ENCODE measurements around the gene PANK1. TPM values are rescaled to one million over a fixed set of nuclear protein-coding genes. Genes with fewer than 3 reads are reported as not detected.

The PANK1 gene
- total and polyA plus RNA-seq, 2 of the 4 experiments (the other 2 are of a cell fraction): 3.0 to 8.8 TPM

- Histone ChIP-seq H2AFZ (replicated peaks; ENCODE audit: low read length, poor library complexity) (no peak overlapping the region), H3K9me1 (ENCODE audit: insufficient read depth, low read length) (peaks cover 5% of the 10 kb centered on the region), H3K18ac (ENCODE audit: low read depth, low read length) (peak overlapping the region; percentile 70; the same call in 1 of the 2 replicates), H3K23ac (ENCODE audit: low read depth, low read length) (no peak overlapping the region), H3K27ac (ENCODE audit: insufficient read depth, low read length) (no peak overlapping the region), H3K27me3 (ENCODE audit: control insufficient read depth, insufficient read depth, low read length) (no peaks in the 10 kb centered on the region), H3K4me2 (ENCODE audit: low read depth, low read length) (no peak overlapping the region), H4K91ac (ENCODE audit: insufficient read depth, low read depth, low read length) (no peak overlapping the region), H3K9me3 (ENCODE audit: control insufficient read depth, insufficient read depth, low read length) (no peaks in the 10 kb centered on the region), H3K14ac (replicated peaks; ENCODE audit: low read depth, low read length) (peak overlapping the region; percentile 27; the same call in 1 of the 2 replicates), H3K4ac (ENCODE audit: low read depth, low read length) (peak overlapping the region; percentile 74), H2BK5ac (ENCODE audit: low read depth, low read length, poor library complexity, severe bottlenecking) (peak overlapping the region; percentile 20), H3K79me1 (ENCODE audit: low read depth in 1 of 2, low read length in 2 of 2) (no peaks in the 10 kb centered on the region), H2AK9ac (replicated peaks; ENCODE audit: low read depth, low read length, poor library complexity) (no peak overlapping the region), H3K4me3 (ENCODE audit: insufficient read depth, low read depth, low read length) (no peak overlapping the region), H3K36me3 (ENCODE audit: control insufficient read depth, insufficient read depth, low read length) (no peaks in the 10 kb centered on the region), H2BK120ac (ENCODE audit: low read depth, low read length) (peak overlapping the region; percentile 67; the same call in 1 of the 2 replicates), H4K20me1 (ENCODE audit: insufficient read depth, low read length) (no peaks in the 10 kb centered on the region), H4K5ac (ENCODE audit: low read depth, low read length) (peak overlapping the region; percentile 16; the same call in 1 of the 2 replicates), H2BK15ac (ENCODE audit: low read depth, low read length) (peak overlapping the region; percentile 100), H3K9ac (ENCODE audit: low read depth, low read length) (no peak overlapping the region), H2AK5ac (ENCODE audit: low read depth, low read length) (peak overlapping the region; percentile 94; the same call in 1 of the 2 replicates), H3K4me1 (ENCODE audit: control insufficient read depth, insufficient read depth, low read length) (peaks cover 4% of the 10 kb centered on the region; the same call in 1 of the 2 replicates), H2BK20ac (ENCODE audit: low read depth, low read length) (peak overlapping the region; percentile 76), H3K56ac (ENCODE audit: extremely low read depth, insufficient read depth, low read length) (no peak overlapping the region), H4K8ac (ENCODE audit: low read depth in 2 of 2, low read length in 2 of 2) (no peak overlapping the region)
- ChIA-PET CTCF (interaction anchor here (1.0 kb wide), 1 partner anchor 10 kb away, joined by 3 read pairs; no protein-coding TSS in a partner anchor), POLR2A (ENCODE audit: unreplicated experiment) (no interaction called here)
- TF ChIP-seq USF2 (IDR thresholded peaks at IDR 0.05; ENCODE audit: low read depth, low read length): no peak
- TF ChIP-seq BHLHE40 (IDR thresholded peaks at IDR 0.05; ENCODE audit: low read depth, low read length): no peak
- no peak for TF ChIP-seq CEBPB (IDR thresholded peaks at IDR 0.05; ENCODE audit: low read depth, low read length)
- intact Hi-C loops (cut with micrococcal nuclease): loop anchor here (5.0 kb wide), 1 partner anchor 35 kb away; no protein-coding TSS in a partner anchor
- no CpG with 5 or more reads among the region's 4 CpGs for WGBS, 2 experiments (ENCODE audit: extremely low coverage in 2 of 2, insufficient read length in 1 of 2)
- dilution Hi-C loops (cut with HindIII; ENCODE audit: low sequenced_read_pairs, unreplicated experiment): no loop called here
- DNase-seq: no peak
- no peak for ATAC-seq (ENCODE audit: low read depth)
- BruUV-seq (replicated peaks): no TSS peak
- in situ Hi-C loops (cut with MboI; ENCODE audit: low sequenced_read_pairs): no loop called here
Observed at GRCh38 chr10:89552213-89552612, 92.8 kb downstream of the PANK1 start.

Data from IMR-90 (cell line).